ENCODE results near the gene SH2D3C. TPM values are rescaled to one million over a fixed set of nuclear protein-coding genes. Genes with fewer than 3 reads are reported as not detected.

The SH2D3C gene
- total and polyA plus RNA-seq, 7 donors = 1.4 to 11.3 (median 5.0) TPM

DNA sequence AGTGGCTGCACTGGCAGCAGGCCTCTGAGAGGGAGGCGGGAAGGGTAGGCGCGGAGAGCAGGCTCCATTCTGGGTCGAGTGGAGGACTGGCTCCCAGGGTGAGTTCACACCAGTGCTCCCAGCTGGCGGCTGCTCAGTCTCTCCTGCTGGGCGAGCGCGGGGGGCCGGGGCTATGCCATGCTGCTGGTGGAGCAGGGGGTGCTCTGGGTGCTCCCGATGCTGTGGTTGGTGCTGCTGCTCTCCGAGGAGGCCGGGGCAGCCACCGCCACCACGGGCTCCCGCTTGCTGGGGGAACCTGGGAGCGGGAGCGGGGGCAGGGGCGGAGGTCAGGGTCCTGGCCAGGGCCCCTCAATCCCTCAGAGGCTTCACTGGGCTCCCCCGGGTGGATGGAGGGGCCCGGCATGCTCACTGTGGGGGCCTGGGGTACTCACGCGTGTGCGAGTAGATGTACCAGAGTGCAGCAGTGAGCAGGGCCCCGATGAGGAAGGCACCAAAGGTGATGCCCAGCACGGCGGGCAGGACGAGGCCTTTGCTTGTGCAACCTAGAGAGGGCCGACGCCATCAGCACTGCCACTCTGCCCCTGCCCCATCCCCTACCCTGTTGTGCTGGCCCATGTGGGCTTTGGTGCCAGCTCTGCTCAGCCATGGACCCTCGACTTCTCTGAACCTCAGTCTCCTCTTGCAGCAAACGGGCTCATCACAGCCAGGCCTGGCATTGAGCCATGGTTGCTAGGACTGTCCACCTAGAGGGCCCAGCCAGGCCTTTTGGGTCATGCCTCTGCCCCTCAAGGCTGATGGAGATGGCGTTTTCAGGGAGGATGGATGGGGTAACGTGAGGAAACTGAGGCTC is 37.3 kb upstream of the SH2D3C start:
- Histone ChIP-seq H3K36me3 (peaks cover 22 to 79% (median 42%) of the 10 kb centered on the region in 4 donors), H3K4me3 (no peak overlapping the region), H3K4me1 (no peaks in the 10 kb centered on the region), H3K27ac (no peak overlapping the region), H3K27me3 (no peaks in the 10 kb centered on the region), H3K9me3 (no peaks in the 10 kb centered on the region)
- TF ChIP-seq EP300 (IDR thresholded peaks at IDR 0.05) (no peak), POLR2A (IDR thresholded peaks at IDR 0.05) (no peak), POLR2AphosphoS5 (IDR thresholded peaks at IDR 0.05) (no peak)
- TF ChIP-seq, protein P1, sequence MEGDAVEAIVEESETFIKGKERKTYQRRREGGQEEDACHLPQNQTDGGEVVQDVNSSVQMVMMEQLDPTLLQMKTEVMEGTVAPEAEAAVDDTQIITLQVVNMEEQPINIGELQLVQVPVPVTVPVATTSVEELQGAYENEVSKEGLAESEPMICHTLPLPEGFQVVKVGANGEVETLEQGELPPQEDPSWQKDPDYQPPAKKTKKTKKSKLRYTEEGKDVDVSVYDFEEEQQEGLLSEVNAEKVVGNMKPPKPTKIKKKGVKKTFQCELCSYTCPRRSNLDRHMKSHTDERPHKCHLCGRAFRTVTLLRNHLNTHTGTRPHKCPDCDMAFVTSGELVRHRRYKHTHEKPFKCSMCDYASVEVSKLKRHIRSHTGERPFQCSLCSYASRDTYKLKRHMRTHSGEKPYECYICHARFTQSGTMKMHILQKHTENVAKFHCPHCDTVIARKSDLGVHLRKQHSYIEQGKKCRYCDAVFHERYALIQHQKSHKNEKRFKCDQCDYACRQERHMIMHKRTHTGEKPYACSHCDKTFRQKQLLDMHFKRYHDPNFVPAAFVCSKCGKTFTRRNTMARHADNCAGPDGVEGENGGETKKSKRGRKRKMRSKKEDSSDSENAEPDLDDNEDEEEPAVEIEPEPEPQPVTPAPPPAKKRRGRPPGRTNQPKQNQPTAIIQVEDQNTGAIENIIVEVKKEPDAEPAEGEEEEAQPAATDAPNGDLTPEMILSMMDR (IDR thresholded peaks at IDR 0.05) = no peak
- WGBS, 2 donors = 90 to 92% methylated on average over 33 of the region's 33 CpGs
- DNase-seq = no peak
- intact Hi-C loops (cut with DNase I) = no loop called here

DNA sequence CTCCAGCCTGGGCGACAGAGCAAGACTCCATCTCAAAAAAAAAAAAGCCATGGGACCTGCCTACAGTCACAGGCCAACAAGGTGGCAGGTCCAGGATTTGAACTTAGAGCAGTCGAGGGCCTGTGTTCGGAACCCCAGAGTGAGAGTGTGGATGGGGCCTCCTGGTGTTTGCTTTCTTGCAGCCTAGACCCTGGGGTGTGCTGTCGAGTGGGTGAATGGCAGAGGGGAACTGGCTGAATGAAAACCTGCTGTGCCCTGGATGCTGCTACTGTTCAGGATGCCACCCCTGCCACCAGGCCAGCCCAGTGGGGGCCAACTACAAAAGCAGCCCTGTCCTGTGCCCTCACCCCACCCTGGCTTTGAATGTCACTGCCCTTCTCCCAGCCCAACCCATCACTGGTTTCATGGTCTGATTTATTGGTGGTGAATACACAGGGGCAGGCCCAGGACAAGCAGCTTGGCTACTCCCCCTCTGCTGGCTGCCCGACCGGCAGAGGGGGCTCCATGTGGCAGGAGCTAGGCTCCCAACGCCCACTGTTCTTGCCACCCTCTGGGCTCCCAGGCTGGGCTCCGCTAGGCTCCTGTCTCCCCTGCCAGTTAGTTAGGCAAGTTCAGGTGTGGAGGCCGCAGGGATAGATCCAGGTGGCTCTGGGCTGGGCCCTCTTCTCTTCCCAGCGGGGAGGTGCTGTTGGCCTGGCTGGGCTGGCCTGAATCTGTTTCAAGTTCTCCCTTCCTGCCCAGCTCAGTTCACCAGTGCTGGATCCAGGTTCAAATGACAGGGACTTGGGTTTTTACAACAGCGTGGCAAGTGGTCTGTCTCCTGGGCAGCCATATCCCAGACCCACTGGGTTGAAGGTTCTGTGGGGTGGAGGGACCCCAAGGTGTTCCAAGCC is 36.4 kb upstream of the SH2D3C start:
- H3K9me3 ChIP-seq = no peaks in the 10 kb centered on the region
- TF ChIP-seq EP300 (IDR thresholded peaks at IDR 0.05) (no peak), POLR2AphosphoS5 (IDR thresholded peaks at IDR 0.05) (no peak), POLR2A (IDR thresholded peaks at IDR 0.05) (no peak)
- TF ChIP-seq, protein P1 (IDR thresholded peaks at IDR 0.05) = no peak
- H3K36me3 ChIP-seq = peaks cover 22 to 83% (median 41%) of the 10 kb centered on the region in 4 donors
- no peaks in the 10 kb centered on the region for H3K27me3 ChIP-seq
- H3K4me1 ChIP-seq = peaks cover 0 to 4% (median 0%) of the 10 kb centered on the region in 4 donors
- WGBS, 2 donors = 89 to 93% methylated on average over 11 of the region's 11 CpGs
- H3K4me3 ChIP-seq = no peak overlapping the region
- intact Hi-C loops (cut with DNase I) = no loop called here
- DNase-seq = no peak
- H3K27ac ChIP-seq = no peak overlapping the region

DNA sequence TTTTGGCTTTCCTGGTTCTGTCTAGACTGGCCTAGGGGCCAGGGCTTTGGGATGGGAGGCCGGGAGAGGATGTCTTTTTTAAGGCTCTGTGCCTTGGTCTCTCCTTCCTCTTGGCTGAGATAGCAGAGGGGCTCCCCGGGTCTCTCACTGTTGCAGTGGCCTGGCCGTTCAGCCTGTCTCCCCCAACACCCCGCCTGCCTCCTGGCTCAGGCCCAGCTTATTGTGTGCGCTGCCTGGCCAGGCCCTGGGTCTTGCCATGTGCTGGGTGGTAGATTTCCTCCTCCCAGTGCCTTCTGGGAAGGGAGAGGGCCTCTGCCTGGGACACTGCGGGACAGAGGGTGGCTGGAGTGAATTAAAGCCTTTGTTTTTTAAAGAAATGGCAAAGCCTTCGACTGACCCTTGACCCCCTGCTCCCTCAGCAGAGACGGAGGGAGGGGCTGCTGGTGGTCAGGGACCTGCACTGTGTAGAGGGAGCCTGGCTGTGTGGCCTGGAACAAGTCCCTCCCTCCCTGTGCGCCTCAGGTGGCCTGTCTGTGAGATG is 35.3 kb upstream of the SH2D3C start:
- Histone ChIP-seq H3K4me1 (peaks cover 0 to 13% (median 3%) of the 10 kb centered on the region in 4 donors), H3K4me3 (no peak overlapping the region), H3K36me3 (peaks cover 23 to 85% (median 38%) of the 10 kb centered on the region in 4 donors), H3K9me3 (no peaks in the 10 kb centered on the region), H3K27me3 (no peaks in the 10 kb centered on the region), H3K27ac (no peak overlapping the region)
- intact Hi-C loops (cut with DNase I) = no loop called here
- peak in 1 of 4 donors; percentile 20 for TF ChIP-seq POLR2AphosphoS5 (IDR thresholded peaks at IDR 0.05)
- TF ChIP-seq POLR2A (IDR thresholded peaks at IDR 0.05) = no peak
- no peak for DNase-seq
- 80 to 88% methylated on average over 9 of the region's 9 CpGs for whole genome bisulfite sequencing, 2 donors

DNA sequence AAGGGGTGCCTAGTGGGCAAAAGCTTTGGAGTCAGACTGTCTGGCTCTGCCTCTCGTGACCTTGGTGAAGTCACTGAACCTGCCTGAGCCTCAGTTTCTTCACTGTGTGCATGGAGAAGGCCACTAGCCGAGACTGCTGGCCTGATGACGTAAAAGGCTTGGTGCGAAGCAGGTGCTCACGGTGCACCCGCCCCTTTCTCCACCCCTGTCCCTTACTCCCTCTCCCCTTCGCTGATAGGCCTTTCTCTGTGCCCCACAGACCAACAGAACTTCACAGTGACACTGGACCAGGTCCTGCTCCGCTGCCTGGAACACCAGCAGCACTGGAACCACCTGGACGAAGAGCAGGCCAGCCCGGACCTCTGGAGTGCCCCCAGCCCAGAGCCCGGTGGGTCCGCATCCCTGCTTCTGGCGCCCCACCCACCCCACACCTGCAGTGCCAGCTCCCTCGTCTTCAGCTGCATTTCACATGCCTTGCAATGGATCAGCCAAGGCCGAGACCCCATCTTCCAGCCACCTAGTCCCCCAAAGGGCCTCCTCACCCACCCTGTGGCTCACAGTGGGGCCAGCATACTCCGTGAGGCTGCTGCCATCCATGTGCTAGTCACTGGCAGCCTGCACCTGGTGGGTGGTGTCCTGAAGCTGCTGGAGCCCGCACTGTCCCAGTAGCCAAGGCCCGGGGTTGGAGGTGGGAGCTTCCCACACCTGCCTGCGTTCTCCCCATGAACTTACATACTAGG is 34.6 kb upstream of the SH2D3C start:
- no peak for TF ChIP-seq POLR2A (IDR thresholded peaks at IDR 0.05)
- TF ChIP-seq EP300 (IDR thresholded peaks at IDR 0.05) = no peak
- TF ChIP-seq POLR2AphosphoS5 (IDR thresholded peaks at IDR 0.05) = no peak
- 91 to 93% methylated on average over 19 of the region's 19 CpGs for WGBS, 2 donors
- intact Hi-C loops (cut with DNase I) = no loop called here
- H3K4me3 ChIP-seq = no peak overlapping the region
- no peak overlapping the region for H3K27ac ChIP-seq
- H3K4me1 ChIP-seq = peaks cover 0 to 13% (median 3%) of the 10 kb centered on the region in 4 donors
- H3K27me3 ChIP-seq = no peaks in the 10 kb centered on the region
- H3K9me3 ChIP-seq = no peaks in the 10 kb centered on the region
- H3K36me3 ChIP-seq = peaks cover 27 to 91% (median 39%) of the 10 kb centered on the region in 4 donors
- DNase-seq = no peak

DNA sequence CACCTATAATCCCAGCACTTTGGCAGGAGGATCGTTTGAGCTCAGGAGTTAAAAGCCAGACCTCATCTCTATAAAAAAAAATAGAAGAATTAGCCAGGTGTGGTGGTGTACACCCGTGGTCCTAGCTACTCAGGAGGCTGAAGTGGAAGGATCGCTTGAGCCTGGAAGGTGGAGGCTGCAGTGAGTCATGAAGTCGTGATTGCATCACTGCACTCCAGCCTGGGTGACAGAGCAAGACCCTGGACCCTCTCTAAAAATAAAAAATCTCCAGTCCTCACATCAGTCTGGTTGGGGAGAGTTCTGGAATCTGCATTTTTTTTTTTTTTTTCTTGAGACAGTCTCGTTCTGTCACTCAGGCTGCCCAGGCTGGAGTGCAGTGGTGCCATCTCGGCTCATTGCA is 33.5 kb upstream of the SH2D3C start:
- no peak for TF ChIP-seq POLR2A (IDR thresholded peaks at IDR 0.05)
- TF ChIP-seq, protein P1 (IDR thresholded peaks at IDR 0.05) = no peak
- no peaks in the 10 kb centered on the region for H3K9me3 ChIP-seq
- H3K27ac ChIP-seq = no peak overlapping the region
- WGBS, 2 donors = 88 to 96% methylated on average over 6 of the region's 6 CpGs
- no peak for DNase-seq
- H3K4me1 ChIP-seq = peaks cover 0 to 13% (median 3%) of the 10 kb centered on the region in 4 donors
- intact Hi-C loops (cut with DNase I) = no loop called here
- H3K27me3 ChIP-seq = no peaks in the 10 kb centered on the region
- no peak overlapping the region for H3K4me3 ChIP-seq
- H3K36me3 ChIP-seq = peaks cover 33 to 93% (median 43%) of the 10 kb centered on the region in 4 donors

All from sigmoid colon (tissue), 7 donors.